Fibroblast of the aortic adventitia (primary cell): ENCODE results near the gene LBR. TPM values are rescaled to one million over a fixed set of nuclear protein-coding genes. Genes with fewer than 3 reads are reported as not detected.

Experiments
- DNase-seq: peaks from one replicate; pipeline ENCODE4 v3.0.0-alpha.2; 2010; ENCODE audit warnings: low read depth
- H3K4me3 ChIP-seq: 2 replicates; pipeline ENCODE4 v1.5.1; 2011; ENCODE audit warnings: low read depth, mild to moderate bottlenecking, control low read depth, low read length, moderate library complexity
- CTCF ChIP-seq: IDR thresholded peaks from 2 replicates; pipeline ENCODE4 v1.5.1; 2011; ENCODE audit warnings: mild to moderate bottlenecking, low read length, control low read depth, inconsistent platforms; ENCODE audit not compliant: insufficient read depth
- total RNA-seq: library from RNA; depleted of rRNA; stranded (reverse); fragments of >200 nt; gene quantifications from 2 replicates; pipeline ENCODE4 v1.2.3, GENCODE V29; 2012; ENCODE audit warnings: low replicate concordance

Gene LBR
- total RNA-seq, 1 donor = 32.1 TPM

GRCh38 chr1:225466848-225467192, 39.0 kb upstream of the LBR start:
- no peak for DNase-seq
- no peak for TF ChIP-seq CTCF
- H3K4me3 ChIP-seq = no peak overlapping the region

GRCh38 chr1:225465793-225466517, 38.1 kb upstream of the LBR start:
- TF ChIP-seq CTCF = no peak
- no peak for DNase-seq
- no peak overlapping the region for H3K4me3 ChIP-seq

GRCh38 chr1:225464851-225465792, 37.3 kb upstream of the LBR start:
- H3K4me3 ChIP-seq = no peak overlapping the region
- no peak for TF ChIP-seq CTCF
- no peak for DNase-seq

GRCh38 chr1:225462714-225463574, 35.1 kb upstream of the LBR start:
- TF ChIP-seq CTCF = no peak
- no peak for DNase-seq
- no peak overlapping the region for H3K4me3 ChIP-seq

- no peak overlapping the region for H3K4me3 ChIP-seq
- DNase-seq = no peak
- no peak for TF ChIP-seq CTCF
Observed at GRCh38 chr1:225462429-225462713, 34.5 kb upstream of the LBR start.

- TF ChIP-seq CTCF = no peak
- no peak overlapping the region for H3K4me3 ChIP-seq
- no peak for DNase-seq
Observed at GRCh38 chr1:225461533-225462428, 33.9 kb upstream of the LBR start.
